ENCODE data around the gene EPS8. TPM values are rescaled to one million over a fixed set of nuclear protein-coding genes. Genes with fewer than 3 reads are reported as not detected.
A peak's percentile ranks its signal among the peaks of the same experiment; 100 is the strongest.

The EPS8 gene
- total RNA-seq, 1 donor from 2014 or later = 72.8 TPM

GRCh38 chr12:15808250-15808649 lies 19.1 kb upstream of the EPS8 start:
- ATAC-seq (no peak), DNase-seq (no peak)
- H3K4me3 ChIP-seq = no peak overlapping the region
- no peaks in the 10 kb centered on the region for H3K36me3 ChIP-seq
- no peaks in the 10 kb centered on the region for H3K27me3 ChIP-seq (ENCODE audit: low read depth)
- intact Hi-C loops (cut with DNase I) = no loop called here
- H3K4me1 ChIP-seq = no peaks in the 10 kb centered on the region
- no peak overlapping the region for H3K27ac ChIP-seq
- H3K9me3 ChIP-seq = no peaks in the 10 kb centered on the region
- TF ChIP-seq CTCF (IDR thresholded peaks at IDR 0.05) = no peak

GRCh38 chr12:15806826-15807225 lies 17.6 kb upstream of the EPS8 start:
- no peak overlapping the region for H3K27ac ChIP-seq
- no peaks in the 10 kb centered on the region for H3K36me3 ChIP-seq
- no peaks in the 10 kb centered on the region for H3K9me3 ChIP-seq
- H3K4me1 ChIP-seq = no peaks in the 10 kb centered on the region
- intact Hi-C loops (cut with DNase I) = no loop called here
- DNase-seq (no peak), ATAC-seq (no peak)
- TF ChIP-seq CTCF (IDR thresholded peaks at IDR 0.05) = no peak
- H3K4me3 ChIP-seq = no peak overlapping the region
- H3K27me3 ChIP-seq (ENCODE audit: low read depth) = no peaks in the 10 kb centered on the region

- Histone ChIP-seq H3K9me3 (no peaks in the 10 kb centered on the region), H3K27ac (no peak overlapping the region), H3K36me3 (no peaks in the 10 kb centered on the region), H3K4me3 (no peak overlapping the region), H3K4me1 (no peaks in the 10 kb centered on the region), H3K27me3 (ENCODE audit: low read depth) (no peaks in the 10 kb centered on the region)
- peak; percentile 54 to 78 for ATAC-seq
- intact Hi-C loops (cut with DNase I) = no loop called here
- no peak for DNase-seq
- TF ChIP-seq CTCF (IDR thresholded peaks at IDR 0.05) = no peak
Observed at GRCh38 chr12:15801770-15802744, 12.9 kb upstream of the EPS8 start.

- DNase-seq (no peak), ATAC-seq (no peak)
- H3K4me1 ChIP-seq = no peaks in the 10 kb centered on the region
- H3K4me3 ChIP-seq = no peak overlapping the region
- H3K36me3 ChIP-seq = no peaks in the 10 kb centered on the region
- H3K9me3 ChIP-seq = no peaks in the 10 kb centered on the region
- H3K27me3 ChIP-seq (ENCODE audit: low read depth) = no peaks in the 10 kb centered on the region
- no peak for TF ChIP-seq CTCF (IDR thresholded peaks at IDR 0.05)
- no peak overlapping the region for H3K27ac ChIP-seq
- intact Hi-C loops (cut with DNase I) = no loop called here
Observed at GRCh38 chr12:15800278-15800677, 11.1 kb upstream of the EPS8 start.

GRCh38 chr12:15797818-15798217 lies 8.6 kb upstream of the EPS8 start:
- H3K36me3 ChIP-seq = no peaks in the 10 kb centered on the region
- H3K27me3 ChIP-seq (ENCODE audit: low read depth) = no peaks in the 10 kb centered on the region
- no peak for ATAC-seq
- no peak for DNase-seq
- H3K4me3 ChIP-seq = no peak overlapping the region
- no peaks in the 10 kb centered on the region for H3K4me1 ChIP-seq
- TF ChIP-seq CTCF (IDR thresholded peaks at IDR 0.05) = no peak
- intact Hi-C loops (cut with DNase I) = no loop called here
- no peaks in the 10 kb centered on the region for H3K9me3 ChIP-seq
- no peak overlapping the region for H3K27ac ChIP-seq

Measured in lower lobe of right lung (tissue), 2 donors.